K562 (cell line): ENCODE data around the gene MFAP1. TPM values are rescaled to one million over a fixed set of nuclear protein-coding genes. Genes with fewer than 3 reads are reported as not detected.

Experiments
- BACH1 ChIP-seq: fragments of 200-800 bp; sonication (Bioruptor generic); IDR thresholded peaks from 2 replicates; pipeline ENCODE4 v1.6.1; 2016; ENCODE audit warnings: missing genetic modification characterization, missing compliant biosample characterization
- BDP1 ChIP-seq: IDR thresholded peaks from 3 replicates; pipeline ENCODE4 v1.6.1; 2011; ENCODE audit not compliant: insufficient read length, insufficient read depth
- CREB1 ChIP-seq, 2 experiments: sonication (generic) in 1 of 2; formaldehyde crosslinking in 1 of 2; IDR thresholded peaks; 2 replicates each; pipeline versions ENCODE4 v1.6.1 to v1.8.0; 2012 to 2022; ENCODE audit warnings: inconsistent platforms in 1 of 2, mild to moderate bottlenecking in 1 of 2, missing genetic modification reagents in 1 of 2, moderate library complexity in 1 of 2
- CREB5 ChIP-seq: fragments of 250-450 bp; sonication (Bioruptor Pico); IDR thresholded peaks from 2 replicates; pipeline ENCODE4 v1.5.0; 2020; ENCODE audit warnings: mild to moderate bottlenecking
- GTF2B ChIP-seq: IDR thresholded peaks from 2 replicates; pipeline ENCODE4 v1.6.1; 2011; ENCODE audit not compliant: insufficient read length; ENCODE audit errors: extremely low read depth
- HLTF ChIP-seq: fragments of 450-650 bp; IDR thresholded peaks from 2 replicates; pipeline ENCODE4 v1.6.1; 2016
- HMGN3 ChIP-seq: IDR thresholded peaks from 2 replicates; pipeline ENCODE4 v1.6.1; 2011; ENCODE audit warnings: borderline replicate concordance, low read depth, mild to moderate bottlenecking, mixed read lengths, low read length; ENCODE audit not compliant: insufficient read length; ENCODE audit errors: extremely low read depth
- NRF1 ChIP-seq, 2 experiments: fragments of 450-650 bp; IDR thresholded peaks in 1 of 2; conservative IDR thresholded peaks in 1 of 2; 2 replicates each; pipeline ENCODE4 v1.6.1; 2014; ENCODE audit warnings: mild to moderate bottlenecking in 2 of 2
- PHF21A ChIP-seq: fragments of 450-650 bp; IDR thresholded peaks from 2 replicates; pipeline ENCODE4 v1.6.1; 2017; ENCODE audit warnings: low read depth, borderline replicate concordance
- U2AF1 ChIP-seq: fragments of 200-400 bp; formaldehyde crosslinking; optimal IDR thresholded peaks from 2 replicates; pipeline ENCODE3; 2017; ENCODE audit warnings: mild to moderate bottlenecking, low read depth, low read length, moderate library complexity
- ZC3H4 ChIP-seq: sonication (generic); formaldehyde crosslinking; IDR thresholded peaks from 2 replicates; pipeline ENCODE4 v1.9.0; 2021; ENCODE audit warnings: missing genetic modification reagents, borderline replicate concordance
- ZNF780A ChIP-seq: fragments of 250-450 bp; sonication (Bioruptor Pico); IDR thresholded peaks from 2 replicates; pipeline ENCODE4 v1.5.0; 2021; ENCODE audit warnings: mild to moderate bottlenecking
- polyA plus RNA-seq, 8 experiments: library from polyadenylated mRNA; depleted of rRNA in 4 of 8; stranded (reverse) in 5 of 8; unstranded in 3 of 8; fragments of >200 nt; fragmentation: Nextera tagmentation in 2 of 8; fragmentation: Illumina TruSeq in 1 of 8; extraction: Ambion mirVana in 2 of 8; extraction: Trizol in 1 of 8; gene quantifications; 2 replicates each; pipeline versions ENCODE4 v1.2.1 to v1.2.3, GENCODE V29; 2011 to 2014; ENCODE audit warnings: inconsistent platforms in 1 of 8, missing spikeins in 1 of 8
- total RNA-seq, 7 experiments: library from RNA; depleted of rRNA in 6 of 7; stranded (reverse); fragments of >200 nt in 6 of 7; fragmentation: Illumina TruSeq in 2 of 7; extraction: Trizol in 2 of 7; gene quantifications; 2 replicates each; pipeline versions ENCODE4 v1.2.1 to v1.2.3, GENCODE V29; 2011 to 2021; ENCODE audit warnings: low replicate concordance in 1 of 7
- TF ChIP-seq, protein P1 (sequence below): fragments of 450-650 bp; IDR thresholded peaks from 2 replicates; pipeline ENCODE4 v1.7.1; 2018; ENCODE audit warnings: mild to moderate bottlenecking, low read depth; ENCODE audit not compliant: partially characterized antibody
- TF ChIP-seq, protein P2 (sequence below): sonication (generic); formaldehyde crosslinking; IDR thresholded peaks from 2 replicates; pipeline ENCODE4 v1.8.0; 2022; ENCODE audit warnings: mild to moderate bottlenecking, missing genetic modification reagents, borderline replicate concordance
- TF ChIP-seq, protein P3 (sequence below): sonication (generic); formaldehyde crosslinking; IDR thresholded peaks from 2 replicates; pipeline ENCODE4 v1.8.1; 2023; ENCODE audit warnings: mild to moderate bottlenecking, missing genetic modification reagents, moderate library complexity
- TF ChIP-seq, protein P4 (sequence below): sonication (generic); formaldehyde crosslinking; IDR thresholded peaks from 2 replicates; pipeline ENCODE4 v1.8.0; 2022; ENCODE audit warnings: mild to moderate bottlenecking, low read depth, missing genetic modification reagents

The MFAP1 gene
- total and polyA plus RNA-seq, 9 of the 15 experiments (the other 6 are each of a cell fraction or from before 2014, with no cell fraction given): 34.9 to 64.1 (median 48.2) TPM

- TF ChIP-seq, protein P1, sequence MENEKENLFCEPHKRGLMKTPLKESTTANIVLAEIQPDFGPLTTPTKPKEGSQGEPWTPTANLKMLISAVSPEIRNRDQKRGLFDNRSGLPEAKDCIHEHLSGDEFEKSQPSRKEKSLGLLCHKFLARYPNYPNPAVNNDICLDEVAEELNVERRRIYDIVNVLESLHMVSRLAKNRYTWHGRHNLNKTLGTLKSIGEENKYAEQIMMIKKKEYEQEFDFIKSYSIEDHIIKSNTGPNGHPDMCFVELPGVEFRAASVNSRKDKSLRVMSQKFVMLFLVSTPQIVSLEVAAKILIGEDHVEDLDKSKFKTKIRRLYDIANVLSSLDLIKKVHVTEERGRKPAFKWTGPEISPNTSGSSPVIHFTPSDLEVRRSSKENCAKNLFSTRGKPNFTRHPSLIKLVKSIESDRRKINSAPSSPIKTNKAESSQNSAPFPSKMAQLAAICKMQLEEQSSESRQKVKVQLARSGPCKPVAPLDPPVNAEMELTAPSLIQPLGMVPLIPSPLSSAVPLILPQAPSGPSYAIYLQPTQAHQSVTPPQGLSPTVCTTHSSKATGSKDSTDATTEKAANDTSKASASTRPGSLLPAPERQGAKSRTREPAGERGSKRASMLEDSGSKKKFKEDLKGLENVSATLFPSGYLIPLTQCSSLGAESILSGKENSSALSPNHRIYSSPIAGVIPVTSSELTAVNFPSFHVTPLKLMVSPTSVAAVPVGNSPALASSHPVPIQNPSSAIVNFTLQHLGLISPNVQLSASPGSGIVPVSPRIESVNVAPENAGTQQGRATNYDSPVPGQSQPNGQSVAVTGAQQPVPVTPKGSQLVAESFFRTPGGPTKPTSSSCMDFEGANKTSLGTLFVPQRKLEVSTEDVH: peak; percentile 92
- TF ChIP-seq ZNF780A (CRISPR knock-in tag): no peak; the same call in 1 of the 2 replicates
- TF ChIP-seq CREB1 (IDR thresholded peaks at IDR 0.05): peak; percentile 61; the same call in 1 of the 2 replicates
- peak; percentile 52; the same call in 1 of the 2 replicates for TF ChIP-seq CREB1 (CRISPR knock-in tag; IDR thresholded peaks at IDR 0.05)
- TF ChIP-seq HLTF: peak; percentile 71; the same call in 1 of the 2 replicates
- TF ChIP-seq ZC3H4 (CRISPR knock-in tag): no peak
- TF ChIP-seq NRF1 (conservative IDR thresholded peaks at IDR 0.05 in 1 of 2, IDR thresholded peaks at IDR 0.05 in 1 of 2): peak; percentile 43 to 62
- TF ChIP-seq GTF2B: no peak
- no peak for TF ChIP-seq BDP1
- TF ChIP-seq, protein P2, sequence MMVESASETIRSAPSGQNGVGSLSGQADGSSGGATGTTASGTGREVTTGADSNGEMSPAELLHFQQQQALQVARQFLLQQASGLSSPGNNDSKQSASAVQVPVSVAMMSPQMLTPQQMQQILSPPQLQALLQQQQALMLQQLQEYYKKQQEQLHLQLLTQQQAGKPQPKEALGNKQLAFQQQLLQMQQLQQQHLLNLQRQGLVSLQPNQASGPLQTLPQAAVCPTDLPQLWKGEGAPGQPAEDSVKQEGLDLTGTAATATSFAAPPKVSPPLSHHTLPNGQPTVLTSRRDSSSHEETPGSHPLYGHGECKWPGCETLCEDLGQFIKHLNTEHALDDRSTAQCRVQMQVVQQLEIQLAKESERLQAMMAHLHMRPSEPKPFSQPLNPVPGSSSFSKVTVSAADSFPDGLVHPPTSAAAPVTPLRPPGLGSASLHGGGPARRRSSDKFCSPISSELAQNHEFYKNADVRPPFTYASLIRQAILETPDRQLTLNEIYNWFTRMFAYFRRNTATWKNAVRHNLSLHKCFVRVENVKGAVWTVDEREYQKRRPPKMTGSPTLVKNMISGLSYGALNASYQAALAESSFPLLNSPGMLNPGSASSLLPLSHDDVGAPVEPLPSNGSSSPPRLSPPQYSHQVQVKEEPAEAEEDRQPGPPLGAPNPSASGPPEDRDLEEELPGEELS (CRISPR knock-in tag): no peak
- TF ChIP-seq BACH1: no peak
- TF ChIP-seq, protein P3, sequence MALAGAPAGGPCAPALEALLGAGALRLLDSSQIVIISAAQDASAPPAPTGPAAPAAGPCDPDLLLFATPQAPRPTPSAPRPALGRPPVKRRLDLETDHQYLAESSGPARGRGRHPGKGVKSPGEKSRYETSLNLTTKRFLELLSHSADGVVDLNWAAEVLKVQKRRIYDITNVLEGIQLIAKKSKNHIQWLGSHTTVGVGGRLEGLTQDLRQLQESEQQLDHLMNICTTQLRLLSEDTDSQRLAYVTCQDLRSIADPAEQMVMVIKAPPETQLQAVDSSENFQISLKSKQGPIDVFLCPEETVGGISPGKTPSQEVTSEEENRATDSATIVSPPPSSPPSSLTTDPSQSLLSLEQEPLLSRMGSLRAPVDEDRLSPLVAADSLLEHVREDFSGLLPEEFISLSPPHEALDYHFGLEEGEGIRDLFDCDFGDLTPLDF (CRISPR knock-in tag): no peak
- no peak for TF ChIP-seq U2AF1
- no peak for TF ChIP-seq PHF21A
- TF ChIP-seq HMGN3: peak; percentile 83
- TF ChIP-seq CREB5 (CRISPR knock-in tag): no peak
- TF ChIP-seq, protein P4, sequence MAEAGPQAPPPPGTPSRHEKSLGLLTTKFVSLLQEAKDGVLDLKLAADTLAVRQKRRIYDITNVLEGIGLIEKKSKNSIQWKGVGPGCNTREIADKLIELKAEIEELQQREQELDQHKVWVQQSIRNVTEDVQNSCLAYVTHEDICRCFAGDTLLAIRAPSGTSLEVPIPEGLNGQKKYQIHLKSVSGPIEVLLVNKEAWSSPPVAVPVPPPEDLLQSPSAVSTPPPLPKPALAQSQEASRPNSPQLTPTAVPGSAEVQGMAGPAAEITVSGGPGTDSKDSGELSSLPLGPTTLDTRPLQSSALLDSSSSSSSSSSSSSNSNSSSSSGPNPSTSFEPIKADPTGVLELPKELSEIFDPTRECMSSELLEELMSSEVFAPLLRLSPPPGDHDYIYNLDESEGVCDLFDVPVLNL (CRISPR knock-in tag): no peak
Measured at GRCh38 chr15:43800286-43801141, 24.0 kb downstream of the MFAP1 start, which contains the start of gene HYPK (continued).
